IPS-18c (cell line): ENCODE measurements around the gene SLC25A18.
"Not testable (repeated sequence)": the region's sequence is repeated elsewhere in the genome, so short reads cannot be mapped to it uniquely, and the experiment has no call there.

ENCODE experiments used
- H3K4me3 ChIP-seq: 2 replicates; pipeline ENCODE4 v1.7.0; 2013; ENCODE audit warnings: low read depth, mild to moderate bottlenecking, low read length, moderate library complexity; ENCODE audit not compliant: insufficient read depth
- H3K9me3 ChIP-seq: one replicate; pipeline ENCODE4 v1.6.1; 2013; ENCODE audit warnings: mild to moderate bottlenecking, low read length, moderate library complexity; ENCODE audit not compliant: control insufficient read depth, insufficient read depth

The SLC25A18 gene

GRCh38 chr22:17563936-17564391, 666 bp downstream of the SLC25A18 start:
- Histone ChIP-seq H3K9me3 (no peaks in the 10 kb centered on the region), H3K4me3 (no peak overlapping the region)

GRCh38 chr22:17566016-17566687, 2.9 kb downstream of the SLC25A18 start:
- not testable (repeated sequence) for H3K9me3 ChIP-seq, H3K4me3 ChIP-seq

GRCh38 chr22:17566776-17567175, 3.5 kb downstream of the SLC25A18 start:
- no peaks in the 10 kb centered on the region for H3K9me3 ChIP-seq
- H3K4me3 ChIP-seq: no peak overlapping the region

GRCh38 chr22:17569971-17570511, 6.7 kb downstream of the SLC25A18 start:
- Histone ChIP-seq H3K4me3 (no peak overlapping the region), H3K9me3 (no peaks in the 10 kb centered on the region)

GRCh38 chr22:17570851-17571631, 7.7 kb downstream of the SLC25A18 start:
- H3K9me3 ChIP-seq: no peaks in the 10 kb centered on the region
- no peak overlapping the region for H3K4me3 ChIP-seq

- no peaks in the 10 kb centered on the region for H3K9me3 ChIP-seq
- no peak overlapping the region for H3K4me3 ChIP-seq
Measured at GRCh38 chr22:17575151-17575550, 11.9 kb downstream of the SLC25A18 start.

GRCh38 chr22:17575681-17576080, 12.4 kb downstream of the SLC25A18 start:
- Histone ChIP-seq H3K4me3 (no peak overlapping the region), H3K9me3 (no peaks in the 10 kb centered on the region)

- Histone ChIP-seq H3K9me3 (no peaks in the 10 kb centered on the region), H3K4me3 (no peak overlapping the region)
Measured at GRCh38 chr22:17576470-17576869, 13.2 kb downstream of the SLC25A18 start.

GRCh38 chr22:17578136-17578754, 14.9 kb downstream of the SLC25A18 start:
- H3K9me3 ChIP-seq: no peaks in the 10 kb centered on the region
- no peak overlapping the region for H3K4me3 ChIP-seq

- Histone ChIP-seq H3K4me3 (no peak overlapping the region), H3K9me3 (no peaks in the 10 kb centered on the region)
Measured at GRCh38 chr22:17579535-17579981, 16.3 kb downstream of the SLC25A18 start.

GRCh38 chr22:17580441-17581031, 17.2 kb downstream of the SLC25A18 start:
- H3K9me3 ChIP-seq: no peaks in the 10 kb centered on the region

GRCh38 chr22:17581056-17581455, 17.8 kb downstream of the SLC25A18 start:
- no peak overlapping the region for H3K4me3 ChIP-seq
- no peaks in the 10 kb centered on the region for H3K9me3 ChIP-seq

More at GRCh38 chr22:17580441-17581031, 17.2 kb downstream of the SLC25A18 start:
- no peak overlapping the region for H3K4me3 ChIP-seq

GRCh38 chr22:17581631-17582030, 18.3 kb downstream of the SLC25A18 start:
- no peaks in the 10 kb centered on the region for H3K9me3 ChIP-seq
- H3K4me3 ChIP-seq: no peak overlapping the region

GRCh38 chr22:17583151-17583550, 19.9 kb downstream of the SLC25A18 start:
- no peak overlapping the region for H3K4me3 ChIP-seq

GRCh38 chr22:17586831-17587440, 23.6 kb downstream of the SLC25A18 start:
- H3K4me3 ChIP-seq: no peak overlapping the region
- no peaks in the 10 kb centered on the region for H3K9me3 ChIP-seq

More at GRCh38 chr22:17583151-17583550, 19.9 kb downstream of the SLC25A18 start:
- H3K9me3 ChIP-seq: no peaks in the 10 kb centered on the region

- Histone ChIP-seq H3K9me3 (no peaks in the 10 kb centered on the region), H3K4me3 (no peak overlapping the region)
Measured at GRCh38 chr22:17587629-17588028, 24.3 kb downstream of the SLC25A18 start.

GRCh38 chr22:17588606-17589005, 25.3 kb downstream of the SLC25A18 start:
- H3K4me3 ChIP-seq: no peak overlapping the region

More at GRCh38 chr22:17588606-17589005, 25.3 kb downstream of the SLC25A18 start:
- H3K9me3 ChIP-seq: no peaks in the 10 kb centered on the region
